PC-9 (cell line): ENCODE results near the gene USP8. TPM values are rescaled to one million over a fixed set of nuclear protein-coding genes. Genes with fewer than 3 reads are reported as not detected.
"Not testable (repeated sequence)": the region's sequence is repeated elsewhere in the genome, so short reads cannot be mapped to it uniquely, and the experiment has no call there.

Experiments used
- BruUV-seq: library from RNA; stranded (reverse); fragments of 400-500 nt; replicated peaks from 2 replicates; lab custom pipeline; 2021; lab: Mats Ljungman, UMichigan
- CTCF ChIA-PET: fragments of 300-600 bp; sonication (Branson Sonifier 250); formaldehyde crosslinking; loops from one replicate; lab custom pipeline; 2022; ENCODE audit warnings: antibody characterized with exemption; lab: Charles Lee
- POLR2A ChIA-PET: fragments of 300-600 bp; sonication (Branson Sonifier 250); formaldehyde crosslinking; loops from one replicate; lab custom pipeline; 2022; ENCODE audit warnings: antibody characterized with exemption; ENCODE audit not compliant: unreplicated experiment; lab: Charles Lee
- DNase-seq, 2 experiments: peaks; one replicate each; pipeline versions ENCODE4 v3.0.0 to v3.0.0-alpha.2; 2015 to 2022; ENCODE audit warnings: mixed read lengths in 1 of 2
- H2AFZ ChIP-seq: fragments of 200-600 bp; sonication (generic); 2 replicates; pipeline ENCODE4 v1.8.1; 2017; ENCODE audit warnings: antibody characterized with exemption
- H3F3A ChIP-seq: fragments of 200-600 bp; sonication (generic); 2 replicates; pipeline ENCODE4 v1.8.1; 2017; ENCODE audit warnings: antibody characterized with exemption, mild to moderate bottlenecking, low read depth; ENCODE audit not compliant: insufficient read depth
- H3K27ac ChIP-seq: fragments of 200-600 bp; sonication (generic); 2 replicates; pipeline ENCODE4 v1.6.1; 2016; ENCODE audit warnings: mixed run types
- H3K27me3 ChIP-seq: fragments of 200-600 bp; sonication (generic); 2 replicates; pipeline ENCODE4 v1.6.1; 2016; ENCODE audit warnings: low read depth, mixed run types; ENCODE audit not compliant: insufficient read depth
- H3K36me3 ChIP-seq: fragments of 200-600 bp; sonication (generic); 2 replicates; pipeline ENCODE4 v1.6.1; 2016; ENCODE audit warnings: low read depth, mixed run types
- H3K4me1 ChIP-seq: fragments of 200-600 bp; sonication (generic); replicated peaks from 2 replicates; pipeline ENCODE4 v1.6.1; 2016; ENCODE audit warnings: mixed run types; ENCODE audit not compliant: insufficient read depth
- H3K4me2 ChIP-seq: fragments of 200-600 bp; sonication (generic); 2 replicates; pipeline ENCODE4 v1.6.1; 2017; ENCODE audit warnings: mixed run types
- H3K4me3 ChIP-seq: fragments of 200-600 bp; sonication (generic); 2 replicates; pipeline ENCODE4 v1.6.1; 2016; ENCODE audit warnings: mixed run types
- H3K79me2 ChIP-seq: fragments of 200-600 bp; sonication (generic); 2 replicates; pipeline ENCODE4 v1.6.1; 2017; ENCODE audit warnings: low read depth, mixed run types
- H3K9me2 ChIP-seq: fragments of 200-600 bp; sonication (generic); 2 replicates; pipeline ENCODE4 v1.8.1; 2017; ENCODE audit warnings: mild to moderate bottlenecking; ENCODE audit not compliant: insufficient read depth
- H3K9me3 ChIP-seq: fragments of 200-600 bp; sonication (generic); 2 replicates; pipeline ENCODE4 v1.8.1; 2016; ENCODE audit warnings: low read depth; ENCODE audit not compliant: insufficient read depth
- H4K20me1 ChIP-seq: fragments of 200-600 bp; sonication (generic); 2 replicates; pipeline ENCODE4 v1.8.1; 2017; ENCODE audit not compliant: insufficient read depth
- EZH2 ChIP-seq: fragments of 200-600 bp; sonication (generic); IDR thresholded peaks from 2 replicates; pipeline ENCODE4 v1.8.0; 2017; ENCODE audit warnings: antibody characterized with exemption, low read depth
- intact Hi-C: fragments of 100-400 bp; cut with micrococcal nuclease; formaldehyde crosslinking; loops from one replicate; pipeline ENCODE4 v1.10.0; 2022; ENCODE audit not compliant: unreplicated experiment
- total RNA-seq: library from RNA; stranded (reverse); gene quantifications from 2 replicates; pipeline ENCODE4 v1.2.3, GENCODE V29; 2021
- TF ChIP-seq, protein P1 (sequence below): fragments of 200-600 bp; sonication (generic); conservative IDR thresholded peaks from 2 replicates; pipeline ENCODE4 v1.6.1; 2017; ENCODE audit warnings: mixed run types, antibody characterized with exemption, mild to moderate bottlenecking, moderate library complexity

Gene USP8
- total RNA-seq, 1 experiment from 2014 or later: 70.7 TPM

DNA sequence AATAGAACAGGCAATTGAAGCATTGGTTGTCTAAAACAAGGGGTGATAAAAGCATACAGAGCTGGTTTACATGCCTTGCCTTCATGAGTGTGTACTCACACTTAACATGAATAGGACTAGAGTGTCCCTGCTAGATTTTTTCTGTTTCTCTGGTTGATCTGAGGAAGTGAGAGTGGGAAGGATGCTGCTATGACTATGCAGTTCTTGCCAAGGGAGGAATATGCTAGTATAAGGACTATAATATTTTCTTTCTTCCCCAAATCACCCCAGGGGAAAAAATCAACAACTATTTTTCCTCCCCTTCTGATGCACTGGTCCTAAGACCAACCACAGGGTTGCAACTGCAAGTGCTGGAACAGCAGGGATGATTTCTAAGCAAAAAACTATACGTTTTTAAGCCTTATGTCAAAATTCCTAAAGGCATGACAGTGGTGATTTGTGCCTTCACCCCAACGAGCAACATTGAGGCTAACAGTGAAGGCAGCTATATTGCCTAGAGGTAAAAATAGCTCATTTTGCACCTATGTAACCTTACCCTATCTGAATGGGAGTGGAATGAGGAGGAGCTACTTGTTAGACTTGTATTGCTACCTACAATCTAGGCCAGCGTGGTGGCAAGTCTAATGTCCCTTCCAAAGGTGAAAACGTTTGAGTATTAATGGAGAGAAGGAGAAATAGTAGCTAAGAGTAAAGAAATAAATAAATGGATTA, 33.5 kb upstream of the USP8 start:
- H3K36me3 ChIP-seq: no peaks in the 10 kb centered on the region
- H3K4me3 ChIP-seq: no peak overlapping the region
- no peaks in the 10 kb centered on the region for H3K79me2 ChIP-seq
- H4K20me1 ChIP-seq: no peaks in the 10 kb centered on the region
- no peaks in the 10 kb centered on the region for H3K27me3 ChIP-seq
- H2AFZ ChIP-seq: peak overlapping the region; percentile 19; the same call in 1 of the 2 replicates
- TF ChIP-seq, protein P1, sequence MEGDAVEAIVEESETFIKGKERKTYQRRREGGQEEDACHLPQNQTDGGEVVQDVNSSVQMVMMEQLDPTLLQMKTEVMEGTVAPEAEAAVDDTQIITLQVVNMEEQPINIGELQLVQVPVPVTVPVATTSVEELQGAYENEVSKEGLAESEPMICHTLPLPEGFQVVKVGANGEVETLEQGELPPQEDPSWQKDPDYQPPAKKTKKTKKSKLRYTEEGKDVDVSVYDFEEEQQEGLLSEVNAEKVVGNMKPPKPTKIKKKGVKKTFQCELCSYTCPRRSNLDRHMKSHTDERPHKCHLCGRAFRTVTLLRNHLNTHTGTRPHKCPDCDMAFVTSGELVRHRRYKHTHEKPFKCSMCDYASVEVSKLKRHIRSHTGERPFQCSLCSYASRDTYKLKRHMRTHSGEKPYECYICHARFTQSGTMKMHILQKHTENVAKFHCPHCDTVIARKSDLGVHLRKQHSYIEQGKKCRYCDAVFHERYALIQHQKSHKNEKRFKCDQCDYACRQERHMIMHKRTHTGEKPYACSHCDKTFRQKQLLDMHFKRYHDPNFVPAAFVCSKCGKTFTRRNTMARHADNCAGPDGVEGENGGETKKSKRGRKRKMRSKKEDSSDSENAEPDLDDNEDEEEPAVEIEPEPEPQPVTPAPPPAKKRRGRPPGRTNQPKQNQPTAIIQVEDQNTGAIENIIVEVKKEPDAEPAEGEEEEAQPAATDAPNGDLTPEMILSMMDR: no peak
- TF ChIP-seq EZH2: no peak
- H3K4me1 ChIP-seq: peaks cover 19% of the 10 kb centered on the region
- H3F3A ChIP-seq: peaks cover 16% of the 10 kb centered on the region
- no peaks in the 10 kb centered on the region for H3K9me2 ChIP-seq
- H3K9me3 ChIP-seq: no peaks in the 10 kb centered on the region
- H3K4me2 ChIP-seq: peak overlapping the region; percentile 61
- CTCF ChIA-PET: interaction anchor here (1.2 kb wide), 1 partner anchor 34 kb away, joined by 11 read pairs; the partner anchor contains the start of gene USP8
- POLR2A ChIA-PET: interaction anchor here (0.6 to 1.3 kb wide), 6 partner anchors 10 to 36 kb away, joined by 3 to 15 read pairs (median 7); partner anchors contain the start of genes GABPB1 and USP8
- DNase-seq: peak; percentile 37 to 67
- intact Hi-C loops: loop anchor here (1.0 to 2.0 kb wide), 2 partner anchors 34 to 36 kb away; partner anchors contain the start of genes GABPB1 and USP8
- H3K27ac ChIP-seq: peak overlapping the region; percentile 69
- no TSS peak for BruUV-seq

DNA sequence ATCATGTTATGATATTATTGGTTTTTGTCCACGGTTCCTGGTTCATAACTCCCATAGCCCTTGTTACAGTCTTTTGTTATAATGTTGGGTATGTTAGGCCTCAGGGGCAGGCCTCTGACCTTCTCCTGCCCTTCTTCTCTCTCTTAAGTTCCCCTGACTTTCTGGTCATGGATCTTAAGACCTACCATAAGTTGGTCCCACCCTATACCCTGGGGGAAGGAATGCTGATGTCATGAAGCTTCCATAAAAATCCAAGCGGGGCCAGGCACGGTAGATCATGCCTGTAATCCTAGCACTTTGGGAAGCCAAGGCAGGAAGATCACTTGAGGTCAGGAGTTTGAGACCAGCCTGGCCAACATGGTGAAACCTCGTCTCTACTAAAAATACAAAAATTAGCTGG, 32.6 kb upstream of the USP8 start:
- H3K79me2 ChIP-seq, H4K20me1 ChIP-seq, H3K36me3 ChIP-seq, H3K9me2 ChIP-seq, H3K9me3 ChIP-seq, BruUV-seq, H3K4me3 ChIP-seq, H3K27me3 ChIP-seq: not testable (repeated sequence)
- H3K27ac ChIP-seq: peak overlapping the region; percentile 69
- peaks cover 16% of the 10 kb centered on the region for H3F3A ChIP-seq
- H2AFZ ChIP-seq: peak overlapping the region; percentile 59
- H3K4me2 ChIP-seq: peak overlapping the region; percentile 61
- ChIA-PET POLR2A (interaction anchor here (0.6 to 1.3 kb wide), 2 partner anchors 37 to 281 kb away, joined by 4 to 15 read pairs; partner anchors contain the start of gene GABPB1), CTCF (interaction anchor here (1.2 kb wide), 1 partner anchor 33 kb away, joined by 11 read pairs; the partner anchor contains the start of gene USP8)
- peaks cover 19% of the 10 kb centered on the region for H3K4me1 ChIP-seq
- peak in 1 of 2 experiments; percentile 17 for DNase-seq
- intact Hi-C loops: loop anchor here (1.0 to 2.0 kb wide), 2 partner anchors 33 to 37 kb away; partner anchors contain the start of genes GABPB1 and USP8

DNA sequence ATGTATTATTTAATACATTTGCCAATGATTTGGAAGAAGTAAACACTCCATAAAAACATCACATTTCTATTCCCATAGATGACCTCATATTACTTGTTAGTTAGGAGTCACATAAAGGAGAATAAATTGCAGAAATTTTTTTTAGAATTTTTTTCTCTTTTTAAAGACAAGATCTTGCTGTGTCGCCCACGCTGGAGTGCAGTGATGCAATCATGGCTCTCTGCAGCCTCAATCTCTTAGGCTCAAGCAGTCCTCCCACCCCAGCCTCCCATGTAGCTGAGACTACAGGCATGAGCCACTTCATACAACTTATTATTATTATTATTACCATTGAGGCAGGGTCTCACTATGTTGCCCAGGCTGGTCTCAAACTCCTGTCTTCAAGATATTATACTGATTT, 12.3 kb upstream of the USP8 start:
- H3K4me1 ChIP-seq: no peaks in the 10 kb centered on the region
- no peak overlapping the region for H2AFZ ChIP-seq
- TF ChIP-seq EZH2: no peak
- TF ChIP-seq, protein P1: no peak
- no peaks in the 10 kb centered on the region for H3F3A ChIP-seq
- H3K4me3 ChIP-seq: no peak overlapping the region
- H4K20me1 ChIP-seq: no peaks in the 10 kb centered on the region
- no peaks in the 10 kb centered on the region for H3K9me2 ChIP-seq
- H3K36me3 ChIP-seq: no peaks in the 10 kb centered on the region
- ChIA-PET POLR2A (interaction anchor here (0.5 kb wide), 1 partner anchor 1965 kb away, joined by 4 read pairs; no protein-coding TSS in a partner anchor), CTCF (no interaction called here)
- DNase-seq: no peak
- no peaks in the 10 kb centered on the region for H3K79me2 ChIP-seq
- no peak overlapping the region for H3K4me2 ChIP-seq
- no peak overlapping the region for H3K27ac ChIP-seq
- intact Hi-C loops: no loop called here
- no peaks in the 10 kb centered on the region for H3K9me3 ChIP-seq
- no peaks in the 10 kb centered on the region for H3K27me3 ChIP-seq
- no TSS peak for BruUV-seq
